CD4-positive, alpha-beta T cell treated with Interleukin-4 for 1 hour (primary cell): ENCODE results near the gene PTN.
"Not testable (repeated sequence)": the region's sequence is repeated elsewhere in the genome, so short reads cannot be mapped to it uniquely, and the experiment has no call there.

Experiments
- DNase-seq, 2 donors: peaks; one replicate each; pipeline ENCODE4 v3.0.0-alpha.2; 2020 to 2022

Gene PTN

GRCh38 chr7:137316648-137317353 lies 26.7 kb downstream of the PTN start:
- DNase-seq: no peak

- DNase-seq: no peak
These were observed 30.3 kb downstream of the PTN start for GRCh38 chr7:137313201-137313600.

- no peak for DNase-seq
These were observed 36.8 kb downstream of the PTN start for GRCh38 chr7:137306748-137307147.

- DNase-seq: no peak
These were observed 37.5 kb downstream of the PTN start for GRCh38 chr7:137305901-137306621.

GRCh38 chr7:137304624-137305235 lies 38.8 kb downstream of the PTN start:
- DNase-seq: no peak

GRCh38 chr7:137304165-137304564 lies 39.4 kb downstream of the PTN start:
- no peak for DNase-seq

- DNase-seq: no peak
These were observed 41.5 kb downstream of the PTN start for GRCh38 chr7:137302081-137302480.

DNA sequence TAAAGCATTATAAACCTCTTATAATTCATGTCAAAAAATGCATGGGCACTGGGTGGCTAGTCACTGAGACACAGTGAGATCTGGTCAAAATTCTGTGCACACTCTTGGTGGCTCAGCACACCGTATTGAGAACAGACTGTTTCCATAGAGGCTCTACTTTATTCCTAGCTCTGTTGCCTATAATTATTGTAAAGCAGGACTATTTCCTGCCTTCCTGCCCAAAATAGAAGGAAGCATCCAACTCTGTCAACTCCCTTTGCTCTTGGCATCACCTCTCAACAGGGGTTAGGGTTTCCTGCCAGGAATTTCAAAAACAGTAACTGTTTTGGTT lies 45.1 kb downstream of the PTN start:
- no peak for DNase-seq

DNA sequence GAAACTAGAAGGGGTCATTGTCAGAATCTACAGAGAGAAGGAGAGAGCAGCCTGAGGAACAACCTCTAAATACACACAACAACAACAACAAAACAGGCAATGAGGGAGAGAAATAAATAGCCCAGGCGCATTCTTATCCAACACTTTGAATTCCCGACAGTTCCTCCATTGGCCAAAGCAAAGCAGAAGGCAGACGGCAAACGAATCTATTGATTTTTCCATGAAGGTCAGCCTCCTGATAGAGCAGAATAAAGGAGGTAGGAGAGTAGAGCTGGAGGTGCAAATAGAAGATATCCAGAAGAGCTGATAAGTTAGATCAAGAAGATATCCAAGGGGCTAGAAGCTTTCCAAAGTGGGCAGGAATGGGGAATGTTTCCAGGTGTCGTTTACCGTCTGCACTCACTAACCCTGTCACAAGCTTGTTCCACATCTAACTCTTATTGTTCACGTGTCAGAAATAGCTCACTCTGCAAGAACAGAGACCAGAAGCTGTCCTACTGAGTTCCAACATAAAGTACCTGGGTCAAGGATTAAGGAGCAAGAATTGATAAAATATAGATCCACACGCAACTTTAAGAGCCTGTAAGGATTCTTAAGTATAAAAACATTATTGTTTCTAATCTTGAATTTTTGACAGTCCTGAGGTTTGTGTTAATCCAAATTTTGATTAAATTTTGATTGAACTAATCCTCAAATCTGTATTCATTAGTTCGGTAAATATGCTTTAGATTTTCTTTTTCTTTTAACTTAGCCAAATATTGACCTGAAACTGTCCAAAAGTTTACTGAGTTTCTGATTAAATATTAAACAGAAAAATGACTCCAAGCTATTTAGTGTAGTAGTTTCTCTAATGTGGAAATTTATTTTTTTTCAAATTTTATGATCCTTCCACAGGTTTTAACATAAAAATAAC lies 45.7 kb downstream of the PTN start:
- no peak for DNase-seq

GRCh38 chr7:137296576-137296975 lies 47.0 kb downstream of the PTN start:
- DNase-seq: no peak

GRCh38 chr7:137295739-137296324 lies 47.7 kb downstream of the PTN start:
- no peak for DNase-seq

- no peak for DNase-seq
These were observed 54.4 kb downstream of the PTN start for GRCh38 chr7:137289101-137289500.

DNA sequence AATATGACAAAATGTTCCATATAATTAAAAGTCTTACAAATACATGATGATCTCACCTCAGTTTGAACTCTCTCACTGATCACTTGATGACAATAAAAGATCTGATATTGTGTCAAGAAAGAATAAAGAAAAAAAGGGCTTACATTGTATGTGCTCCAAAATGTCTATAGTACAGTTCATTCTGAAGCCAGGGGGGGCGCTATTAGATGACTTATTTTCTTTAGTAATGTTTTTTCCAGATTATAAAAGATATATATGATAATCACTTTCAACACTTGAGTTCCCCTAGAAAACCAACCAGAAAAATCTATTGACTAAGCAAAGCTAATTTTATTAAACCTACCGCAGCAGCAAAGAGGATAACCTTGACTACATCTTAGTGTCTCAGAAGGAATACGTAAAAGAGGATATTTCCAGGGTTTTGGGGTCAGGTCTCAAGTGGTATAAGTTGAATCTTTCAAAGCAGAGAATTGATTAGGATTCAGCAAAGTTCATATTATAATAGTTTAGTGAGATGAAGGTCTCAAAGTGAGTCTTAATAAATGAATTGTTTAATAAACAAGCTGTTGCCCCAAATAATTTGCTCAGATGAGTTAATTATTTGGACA lies 55.8 kb downstream of the PTN start:
- no peak for DNase-seq

- DNase-seq: no peak
These were observed 60.4 kb downstream of the PTN start for GRCh38 chr7:137283153-137283552.

- DNase-seq: no peak
These were observed 61.5 kb downstream of the PTN start for GRCh38 chr7:137282043-137282442.

DNA sequence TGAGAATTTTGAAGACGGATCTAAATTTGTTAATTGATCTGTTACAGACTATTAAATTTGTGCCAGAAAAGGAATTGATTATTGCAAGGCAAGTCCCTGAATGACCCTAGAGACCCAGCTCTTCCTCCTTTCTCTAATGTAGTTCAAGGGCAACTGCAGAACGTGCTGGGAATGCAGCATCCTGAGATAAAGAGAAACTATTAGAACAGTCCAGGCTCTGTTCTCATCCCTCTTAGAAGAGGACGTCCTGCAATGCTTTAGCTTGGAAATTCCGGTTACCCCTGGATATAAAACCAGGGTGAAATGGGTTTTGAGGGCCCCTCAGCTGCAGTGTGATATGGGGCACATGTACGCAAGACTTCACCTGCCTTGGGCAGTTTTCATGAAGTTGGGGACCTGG lies 67.3 kb downstream of the PTN start:
- no peak for DNase-seq

DNA sequence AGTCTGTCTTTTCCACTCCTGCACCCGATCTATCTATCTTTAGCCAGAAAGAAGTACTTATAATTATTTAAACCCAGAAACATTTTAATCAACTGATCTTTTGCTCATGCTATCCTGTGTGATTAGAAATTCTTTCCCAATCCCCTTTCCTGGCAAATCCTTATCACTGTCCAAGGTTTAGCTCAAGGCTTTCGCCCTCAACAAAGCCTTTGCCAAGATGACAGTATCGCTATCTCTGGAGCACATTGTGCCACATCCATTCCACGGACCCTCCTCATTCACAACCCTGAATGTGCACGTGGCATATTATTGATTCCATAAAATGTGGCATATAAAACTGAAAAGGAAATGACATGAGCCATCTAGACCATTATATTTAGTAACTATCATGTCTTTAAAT lies 71.3 kb downstream of the PTN start:
- DNase-seq: no peak

DNA sequence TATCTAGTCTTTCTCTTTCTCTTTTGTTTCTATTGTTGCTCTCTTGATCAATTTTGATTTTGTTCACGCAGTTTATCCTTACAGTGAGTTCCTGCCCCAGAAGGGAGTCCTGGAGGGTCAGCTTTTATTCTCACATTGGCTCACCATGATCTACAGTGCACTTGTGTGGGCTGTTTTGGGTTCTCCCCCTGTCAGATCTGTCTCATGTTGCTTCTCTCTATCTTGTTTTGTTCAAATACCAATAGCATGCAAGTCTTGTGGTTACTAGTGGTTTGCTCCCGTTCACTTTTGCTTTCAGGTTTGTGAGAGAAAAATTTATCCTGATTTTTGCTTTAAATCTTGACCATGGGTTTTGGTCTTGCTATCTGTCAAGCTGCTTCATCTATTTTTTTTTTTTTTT lies 74.3 kb downstream of the PTN start:
- DNase-seq: no peak

GRCh38 chr7:137268001-137268865 lies 75.3 kb downstream of the PTN start:
- DNase-seq: not testable (repeated sequence)

DNA sequence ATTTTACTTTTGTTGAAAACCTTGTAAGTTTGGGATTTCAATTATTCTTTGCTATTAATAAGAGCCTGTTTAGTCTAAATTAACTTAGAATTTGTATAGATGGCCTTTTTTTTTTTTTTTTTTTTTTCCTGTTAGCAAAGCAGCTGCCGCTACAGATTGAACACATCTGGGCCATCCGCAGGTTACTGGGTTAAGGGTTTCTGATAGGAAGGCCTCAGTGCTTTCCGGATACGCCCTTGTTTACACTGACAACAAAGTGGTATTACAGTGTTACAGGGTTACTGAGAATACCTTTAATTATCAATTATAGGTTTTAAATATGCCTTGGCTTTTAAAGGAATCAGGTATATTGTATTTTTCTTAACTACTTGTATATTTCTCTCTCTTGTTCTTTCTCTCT lies 76.8 kb downstream of the PTN start:
- DNase-seq: no peak

GRCh38 chr7:137265480-137265879 lies 78.1 kb downstream of the PTN start:
- not testable (repeated sequence) for DNase-seq
